A549 (cell line): Measurements from ENCODE around the gene JMJD8. TPM values are rescaled to one million over a fixed set of nuclear protein-coding genes. Genes with fewer than 3 reads are reported as not detected.

ENCODE experiments used
- ATAC-seq, 2 experiments: fragments of 200-7000 bp in 1 of 2; fragments of >200 bp in 1 of 2; cut with Nextera tagmentation in 1 of 2; cut with Tn5 transposase in 1 of 2; 3 replicates each; pipeline versions ENCODE4 v1.8.0 to v1.9.1; 2018 to 2020; ENCODE audit warnings: mild to moderate bottlenecking in 1 of 2, moderate library complexity in 1 of 2
- CTCF ChIA-PET: fragments of 300-600 bp; sonication (Branson Sonifier 250); formaldehyde crosslinking; extraction: SDS; loops from one replicate; lab custom pipeline; 2021; ENCODE audit warnings: antibody characterized with exemption, inconsistent platforms; lab: Yijun Ruan, JAX
- POLR2A ChIA-PET: fragments of 350-600 bp; formaldehyde crosslinking; extraction: SDS; loops from one replicate; lab custom pipeline; 2021; ENCODE audit warnings: antibody characterized with exemption, inconsistent platforms; lab: Yijun Ruan, JAX
- DNase-seq, 2 experiments: peaks; one replicate each; pipeline versions ENCODE4 v3.0.0 to v3.0.0-alpha.2; 2011 to 2016; ENCODE audit warnings: low read depth in 1 of 2, low spot score in 1 of 2
- FAIRE-seq: peaks from 2 replicates; lab custom pipeline; 2011; peaks lifted over from hg19 to GRCh38; lab: Jason Lieb, UNC
- H3K27ac ChIP-seq, 2 experiments: fragments of >200 bp; sonication (Bioruptor Twin); formaldehyde crosslinking; 3 replicates each; pipeline ENCODE4 v1.5.1; 2016 to 2017
- H3K4me1 ChIP-seq: fragments of >200 bp; sonication (Bioruptor Twin); formaldehyde crosslinking; 3 replicates; pipeline ENCODE4 v1.6.1; 2016
- H3K4me2 ChIP-seq: fragments of >200 bp; sonication (Bioruptor Twin); formaldehyde crosslinking; 3 replicates; pipeline ENCODE4 v1.6.1; 2016
- H3K4me3 ChIP-seq: fragments of >200 bp; sonication (Bioruptor Twin); formaldehyde crosslinking; 3 replicates; pipeline ENCODE4 v1.5.1; 2016
- H3K9me3 ChIP-seq: fragments of >200 bp; sonication (Bioruptor Twin); formaldehyde crosslinking; 3 replicates; pipeline ENCODE4 v1.6.1; 2016
- CBX2 ChIP-seq: fragments of 200-600 bp; sonication (generic); IDR thresholded peaks from 2 replicates; pipeline ENCODE4 v1.6.1; 2016; ENCODE audit warnings: low read depth, mild to moderate bottlenecking, borderline replicate concordance
- CTCF ChIP-seq: fragments of >200 bp; sonication (Bioruptor Twin); formaldehyde crosslinking; IDR thresholded peaks from 3 replicates; pipeline ENCODE4 v1.5.1; 2016
- E2F6 ChIP-seq: IDR thresholded peaks from 2 replicates; pipeline ENCODE4 v1.6.1; 2012; ENCODE audit warnings: low read depth, borderline replicate concordance
- EHMT2 ChIP-seq: fragments of 200-600 bp; sonication (generic); IDR thresholded peaks from 2 replicates; pipeline ENCODE4 v1.6.1; 2016; ENCODE audit warnings: antibody characterized with exemption, low read depth, mild to moderate bottlenecking, moderate library complexity
- ELK1 ChIP-seq: fragments of 150-350 bp; IDR thresholded peaks from 2 replicates; pipeline ENCODE4 v1.6.1; 2014; ENCODE audit warnings: low read depth, mild to moderate bottlenecking, low read length
- EP300 ChIP-seq, 2 experiments: fragments of >200 bp; sonication (Bioruptor Twin); formaldehyde crosslinking; IDR thresholded peaks; 2 replicates in 1 of 2; 3 replicates in 1 of 2; pipeline ENCODE4 v1.6.1; 2016 to 2017
- FOSB ChIP-seq: fragments of 250-450 bp; sonication (Bioruptor Pico); IDR thresholded peaks from 2 replicates; pipeline ENCODE4 v1.5.0; 2020; ENCODE audit warnings: mild to moderate bottlenecking, moderate library complexity
- HES2 ChIP-seq: fragments of >200 bp; sonication (Bioruptor Twin); formaldehyde crosslinking; IDR thresholded peaks from 2 replicates; pipeline ENCODE4 v1.6.1; 2016
- HOXB13 ChIP-seq: fragments of 250-450 bp; sonication (Bioruptor Pico); IDR thresholded peaks from 2 replicates; pipeline ENCODE4 v1.5.0; 2020; ENCODE audit warnings: low read depth, mild to moderate bottlenecking, moderate library complexity
- HOXB5 ChIP-seq: fragments of 250-450 bp; sonication (Bioruptor Pico); IDR thresholded peaks from 2 replicates; pipeline ENCODE4 v1.5.0; 2020; ENCODE audit warnings: mild to moderate bottlenecking, moderate library complexity
- JUNB ChIP-seq: fragments of >200 bp; sonication (Bioruptor Twin); formaldehyde crosslinking; IDR thresholded peaks from 2 replicates; pipeline ENCODE4 v1.6.1; 2016
- KDM5A ChIP-seq: fragments of 200-600 bp; sonication (generic); IDR thresholded peaks from 2 replicates; pipeline ENCODE4 v1.6.1; 2016; ENCODE audit warnings: antibody characterized with exemption, mild to moderate bottlenecking
- MAX ChIP-seq: IDR thresholded peaks from 2 replicates; pipeline ENCODE4 v1.6.1; 2012
- MYC ChIP-seq: IDR thresholded peaks from 2 replicates; pipeline ENCODE4 v1.6.1; 2012; ENCODE audit warnings: mild to moderate bottlenecking, inconsistent platforms, low read length, improper control_type of control experiment, borderline replicate concordance
- POLR2A ChIP-seq: IDR thresholded peaks from 2 replicates; pipeline ENCODE4 v1.6.1; 2012; ENCODE audit warnings: mild to moderate bottlenecking, low read length
- RARB ChIP-seq: fragments of 250-450 bp; sonication (Bioruptor Pico); IDR thresholded peaks from 2 replicates; pipeline ENCODE4 v1.8.0; 2021; ENCODE audit warnings: mild to moderate bottlenecking, moderate library complexity
- RNF2 ChIP-seq: fragments of 200-600 bp; sonication (generic); IDR thresholded peaks from 2 replicates; pipeline ENCODE4 v1.6.1; 2016; ENCODE audit warnings: low read depth, mild to moderate bottlenecking, antibody characterized with exemption, moderate library complexity, borderline replicate concordance
- SMC3 ChIP-seq: fragments of >200 bp; sonication (Bioruptor Twin); formaldehyde crosslinking; IDR thresholded peaks from 3 replicates; pipeline ENCODE4 v1.6.1; 2018; ENCODE audit warnings: inconsistent platforms
- TFCP2L1 ChIP-seq: fragments of 250-450 bp; sonication (Bioruptor Pico); IDR thresholded peaks from 2 replicates; pipeline ENCODE4 v1.5.0; 2021; ENCODE audit warnings: mild to moderate bottlenecking
- USF2 ChIP-seq: fragments of 450-650 bp; IDR thresholded peaks from 2 replicates; pipeline ENCODE4 v1.6.1; 2014; ENCODE audit warnings: antibody characterized with exemption
- ZFP36 ChIP-seq: fragments of 450-650 bp; IDR thresholded peaks from 2 replicates; pipeline ENCODE4 v1.6.1; 2014; ENCODE audit warnings: borderline replicate concordance; ENCODE audit not compliant: partially characterized antibody
- WGBS: methylation state at CpG from one replicate; pipeline ENCODE4 v1.1.6; 2017; ENCODE audit errors: missing lambda C conversion rate; 5-methylcytosine and 5-hydroxymethylcytosine counted together
- polyA plus RNA-seq, 4 experiments: library from polyadenylated mRNA; depleted of rRNA in 3 of 4; stranded (reverse); fragments of >200 nt; fragmentation: RNase III in 1 of 4; extraction: RNeasy Plus Mini Kit Qiagen cat#74134 plus additional on column Dnase treatment in 1 of 4; gene quantifications; 2 replicates in 3 of 4; 3 replicates in 1 of 4; pipeline ENCODE4 v1.2.3, GENCODE V29; 2011 to 2017

JMJD8 gene
- polyA plus RNA-seq, 2 of the 4 experiments (the other 2 are of a cell fraction), result 37.5 to 72.6 TPM

- no peak for TF ChIP-seq CTCF
Measured at GRCh38 chr16:698911-699671, 15.0 kb upstream of the JMJD8 start (continued).

- peak overlapping the region; percentile 51 to 76; a peak in 5 of 6 replicates for H3K27ac ChIP-seq
- ATAC-seq (peak; percentile 38 to 61), DNase-seq (peak in 1 of 2 experiments; percentile 78), FAIRE-seq (no peak)
- ChIA-PET CTCF (interaction anchor here (0.9 to 2.5 kb wide), 10 partner anchors 8 to 90 kb away, joined by 3 to 25 read pairs (median 4); partner anchors contain the start of gene RHOT2), POLR2A (interaction anchor here (1.1 to 1.6 kb wide), 4 partner anchors 10 to 25 kb away, joined by 3 to 7 read pairs (median 6); partner anchors contain the start of gene ANTKMT)
- peak overlapping the region; percentile 91 for H3K4me2 ChIP-seq
- peaks cover 22% of the 10 kb centered on the region; the same call in 2 of the 3 replicates for H3K4me1 ChIP-seq
- H3K4me3 ChIP-seq, result peak overlapping the region; percentile 37
- TF ChIP-seq RNF2, result 0 out of 2 replicates have a peak, but pooled peaks have one; percentile 43
- peak; percentile 77 for TF ChIP-seq USF2
- no peak for TF ChIP-seq SMC3
- no peak for TF ChIP-seq RARB (CRISPR knock-in tag)
- TF ChIP-seq CTCF, result no peak
- peak; percentile 93 for TF ChIP-seq E2F6
- no peak for TF ChIP-seq JUNB
- no peak for TF ChIP-seq FOSB (CRISPR knock-in tag)
- no peak for TF ChIP-seq ELK1
- TF ChIP-seq POLR2A, result peak; percentile 42; the same call in 1 of the 2 replicates
- peak; percentile 96 for TF ChIP-seq MAX
- TF ChIP-seq TFCP2L1 (CRISPR knock-in tag), result no peak
- no peaks in the 10 kb centered on the region for H3K9me3 ChIP-seq
- 16% methylated on average over 30 of the region's 71 CpGs for WGBS
Measured at GRCh38 chr16:695355-696089, 11.4 kb upstream of the JMJD8 start.

GRCh38 chr16:694863-695354 is 10.8 kb upstream of the JMJD8 start:
- Histone ChIP-seq H3K4me3 (peak overlapping the region; percentile 37), H3K4me2 (peak overlapping the region; percentile 91), H3K4me1 (peaks cover 18% of the 10 kb centered on the region; the same call in 2 of the 3 replicates), H3K27ac (peak overlapping the region in 1 of 2 experiments; percentile 76; a peak in 4 of 6 replicates), H3K9me3 (no peaks in the 10 kb centered on the region)
- FAIRE-seq (no peak), DNase-seq (no peak), ATAC-seq (no peak)
- CTCF ChIA-PET, result interaction anchor here (1.0 to 2.5 kb wide), 8 partner anchors 9 to 90 kb away, joined by 3 to 25 read pairs (median 5); no protein-coding TSS in a partner anchor
- POLR2A ChIA-PET, result interaction anchor here (1.1 to 1.6 kb wide), 4 partner anchors 9 to 26 kb away, joined by 3 to 7 read pairs (median 6); partner anchors contain the start of gene ANTKMT
- 11% methylated on average over 9 of the region's 37 CpGs for WGBS
- TF ChIP-seq EP300 (IDR thresholded peaks at IDR 0.05), result no peak
- no peak for TF ChIP-seq JUNB
- TF ChIP-seq SMC3, result no peak
- TF ChIP-seq EHMT2, result no peak
- TF ChIP-seq MYC, result no peak
- no peak for TF ChIP-seq HOXB13
- TF ChIP-seq MAX, result no peak
- TF ChIP-seq HES2, result no peak
- no peak for TF ChIP-seq POLR2A
- TF ChIP-seq KDM5A, result no peak
- TF ChIP-seq ZFP36, result no peak
- no peak for TF ChIP-seq HOXB5 (CRISPR knock-in tag)
- TF ChIP-seq CBX2, result no peak
- no peak for TF ChIP-seq USF2
